Activated naive CD4-positive, alpha-beta T cell treated with anti-CD3 and anti-CD28 coated beads, Interleukin-2, amount 50 U/mL, for 16 hours (primary cell): ENCODE data around the gene MYO3A.

Experiments
- DNase-seq: peaks from one replicate; pipeline ENCODE4 v3.0.0-alpha.2; 2020

MYO3A gene

DNA sequence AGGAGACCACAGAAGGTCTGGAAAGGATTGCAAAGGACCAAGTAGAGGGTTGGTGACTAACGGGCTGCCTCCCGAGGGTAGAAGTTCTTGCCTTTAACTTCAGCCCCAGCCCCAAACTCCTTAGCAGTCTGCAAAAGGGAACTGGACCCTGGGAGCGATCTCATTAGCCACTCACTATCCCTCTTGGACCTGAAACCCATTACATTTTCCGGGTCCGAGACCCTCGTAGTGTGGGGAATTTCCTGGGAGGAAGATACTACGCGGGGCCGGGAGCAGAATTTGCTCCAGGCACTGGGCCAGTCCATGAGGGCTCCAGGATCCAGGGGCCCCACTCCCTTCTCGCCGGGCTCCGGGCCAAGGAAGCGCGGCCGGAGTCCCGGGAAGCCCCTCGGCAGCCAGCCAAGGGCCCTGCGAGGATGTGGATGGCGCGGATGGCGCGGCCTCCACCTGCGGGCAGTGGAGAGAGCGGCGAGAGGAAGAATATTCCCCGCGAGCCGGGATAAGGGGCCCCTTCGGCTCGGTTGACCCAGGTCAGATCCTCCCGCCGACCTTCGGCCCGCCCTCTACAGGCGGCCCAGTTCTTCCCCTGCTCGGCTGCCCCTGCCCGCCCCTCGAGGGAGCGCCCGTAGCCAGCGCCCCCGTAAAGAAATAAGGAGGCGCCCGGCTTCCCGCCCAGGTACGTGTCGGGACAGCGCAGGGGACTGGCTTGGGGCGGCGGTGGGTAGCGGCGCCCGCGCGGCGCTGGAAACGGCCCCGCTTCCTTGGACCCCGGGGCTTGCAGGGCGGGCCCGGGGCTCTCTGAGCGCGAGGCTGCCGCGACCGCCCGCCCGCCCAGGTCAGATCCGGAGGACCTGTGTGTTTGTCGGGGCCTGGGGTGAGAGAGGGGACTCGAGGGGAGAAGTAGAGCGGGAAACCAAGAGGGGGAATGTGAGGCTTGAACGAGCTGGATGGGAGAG is at the start of gene MYO3A:
Gene MYO3A, plus strand, starts transcription at position 577 of the 956 bp plus-strand sequence. CDS start 17,882 bp downstream, outside the sequence.
- DNase-seq: no peak

DNA sequence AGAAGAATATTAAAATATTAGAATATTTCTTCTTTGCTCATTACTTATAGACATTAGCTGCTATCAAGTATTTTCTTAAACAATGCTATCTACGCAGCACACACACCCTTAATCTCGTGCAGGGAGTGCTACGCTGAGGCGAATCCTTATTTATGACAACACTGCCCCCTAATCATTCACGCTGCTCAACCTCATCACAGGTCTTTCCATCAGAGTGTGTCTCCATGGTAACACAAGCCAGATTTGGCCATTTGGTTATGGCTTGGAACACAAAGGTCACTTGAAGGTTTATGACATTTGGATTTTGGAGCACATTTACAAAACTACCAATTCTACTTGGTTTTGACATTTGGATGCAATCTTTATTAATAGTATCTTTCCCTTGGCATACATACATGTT is 45.4 kb upstream of the MYO3A start:
- no peak for DNase-seq

DNA sequence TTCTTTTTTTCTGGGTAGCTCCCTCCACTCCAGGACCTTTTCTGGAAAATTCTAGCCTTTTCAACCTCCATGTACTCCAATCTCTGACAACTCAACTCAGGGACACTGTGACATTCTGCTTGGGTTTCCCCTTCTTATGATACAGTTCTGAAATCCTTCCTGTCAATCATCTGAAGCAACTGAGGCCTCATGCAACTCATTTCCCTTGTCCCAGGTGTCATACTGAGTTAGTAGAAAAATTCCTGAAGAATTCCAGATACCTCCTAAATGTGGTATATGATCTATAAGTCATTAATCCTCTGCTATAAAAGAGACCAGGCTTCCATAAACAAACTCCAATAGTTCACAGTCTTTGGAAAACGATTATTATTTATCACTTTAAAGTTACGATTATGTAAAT is 43.0 kb upstream of the MYO3A start:
- no peak for DNase-seq

- DNase-seq: no peak
Observed at GRCh38 chr10:25895856-25896255, 38.2 kb upstream of the MYO3A start.

- DNase-seq: no peak
Observed at GRCh38 chr10:25896421-25896820, 37.6 kb upstream of the MYO3A start.

GRCh38 chr10:25899304-25899703 is 34.7 kb upstream of the MYO3A start:
- no peak for DNase-seq

GRCh38 chr10:25901199-25901598 is 32.8 kb upstream of the MYO3A start:
- no peak for DNase-seq

GRCh38 chr10:25902002-25902401 is 32.0 kb upstream of the MYO3A start:
- no peak for DNase-seq

GRCh38 chr10:25907261-25907660 is 26.8 kb upstream of the MYO3A start:
- DNase-seq: no peak

DNA sequence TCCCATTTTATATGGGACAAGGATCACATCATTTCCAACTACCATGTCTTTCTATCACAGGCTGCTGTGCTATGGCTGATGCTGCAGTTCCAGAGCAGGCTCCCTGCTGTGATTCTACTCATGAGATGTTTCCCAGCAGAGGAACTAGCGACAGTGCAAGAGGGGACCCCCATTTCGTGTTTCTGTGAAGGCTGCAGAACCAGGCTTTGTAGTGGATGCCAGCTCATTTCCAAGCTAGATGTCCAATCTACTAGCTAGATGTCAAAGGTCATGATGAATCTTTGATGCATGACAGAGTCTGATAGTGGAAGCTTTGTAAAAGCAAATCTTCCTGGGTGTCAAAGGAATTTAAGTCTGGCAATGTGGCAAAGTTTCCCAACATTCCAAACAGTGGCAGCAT is 21.2 kb upstream of the MYO3A start:
- DNase-seq: no peak

GRCh38 chr10:25914776-25915175 is 19.3 kb upstream of the MYO3A start:
- DNase-seq: no peak

GRCh38 chr10:25934621-25935139 is 651 bp downstream of the MYO3A start:
- DNase-seq: peak; percentile 18

DNA sequence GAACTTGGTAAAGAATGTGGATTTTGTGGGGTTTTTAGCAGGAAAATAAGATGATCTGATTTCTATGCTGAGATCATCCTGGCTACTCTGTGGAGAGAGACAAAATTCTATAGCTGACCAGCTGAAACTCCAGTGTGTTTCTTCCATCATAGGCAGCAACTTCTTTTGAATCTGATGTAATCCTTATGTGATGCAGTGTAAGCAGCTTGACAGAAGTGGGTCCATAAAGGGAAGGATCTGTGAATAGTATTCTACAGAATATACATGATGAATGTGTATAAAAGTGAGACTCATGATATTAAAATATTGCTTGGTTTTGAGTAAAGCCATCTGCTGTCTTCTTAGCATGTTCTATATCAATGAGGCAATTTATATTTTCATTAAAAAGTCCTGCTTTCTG is 4.4 kb downstream of the MYO3A start:
- DNase-seq: no peak

GRCh38 chr10:25944771-25945170 is 10.7 kb downstream of the MYO3A start:
- no peak for DNase-seq

DNA sequence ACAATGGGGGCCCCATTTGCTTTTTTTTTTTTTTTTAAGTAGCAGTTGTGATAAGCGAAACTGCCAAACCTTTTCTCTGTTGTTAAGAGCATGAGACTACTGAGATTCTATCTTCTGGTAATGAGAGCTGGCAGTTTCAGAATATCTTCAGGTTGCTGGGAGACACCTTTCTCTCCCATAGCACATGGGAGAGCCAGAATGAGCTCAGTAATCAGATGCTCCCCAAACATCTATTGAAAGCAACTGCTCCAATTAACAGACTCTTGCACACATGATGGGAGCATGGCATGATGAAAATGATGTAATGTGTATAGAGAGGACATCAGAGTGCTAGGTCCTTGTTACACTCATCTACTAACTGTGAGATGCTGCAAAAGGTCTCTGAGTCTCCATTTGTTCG is 18.8 kb downstream of the MYO3A start:
- no peak for DNase-seq

GRCh38 chr10:25954851-25955250 is 20.8 kb downstream of the MYO3A start:
- DNase-seq: no peak

- no peak for DNase-seq
Observed at GRCh38 chr10:25959540-25960232, 25.7 kb downstream of the MYO3A start.

DNA sequence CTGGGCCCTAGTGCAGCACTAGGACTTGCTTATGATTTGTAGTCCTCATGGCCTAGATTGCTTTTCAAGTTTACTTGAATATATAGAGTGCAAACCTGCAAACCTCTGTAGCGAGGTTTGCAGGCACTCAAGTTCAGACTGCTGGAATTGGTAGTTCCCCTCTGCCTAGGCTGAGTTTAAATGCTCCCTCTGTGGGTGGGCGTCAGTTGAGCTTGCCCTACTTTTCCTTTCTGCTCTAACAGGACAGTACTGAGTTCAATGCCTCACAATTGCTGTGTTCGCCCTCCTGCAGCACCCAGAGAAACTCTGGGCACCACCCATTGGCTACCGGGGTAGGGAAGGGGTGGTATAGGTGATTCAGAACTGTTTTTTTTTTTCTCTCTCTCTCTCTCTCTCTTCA is 31.6 kb downstream of the MYO3A start:
- no peak for DNase-seq

DNA sequence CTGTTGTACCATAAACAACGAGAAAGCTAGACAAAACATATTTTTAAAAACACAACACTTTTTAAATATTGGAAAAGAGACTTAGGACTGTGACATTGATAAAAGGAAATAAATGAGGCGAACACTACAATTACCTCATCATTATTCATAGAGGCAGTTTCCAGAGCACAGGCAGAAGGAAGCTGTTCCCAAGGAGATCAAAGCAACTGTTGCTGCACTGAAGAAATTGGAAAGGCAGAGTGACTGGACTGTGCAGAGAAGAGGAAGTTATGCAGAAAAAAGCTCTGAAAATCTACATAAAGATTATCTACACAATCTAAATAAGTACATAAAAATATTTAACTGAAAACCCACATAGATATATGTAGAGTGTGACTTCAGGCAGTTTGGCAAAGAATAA is 32.8 kb downstream of the MYO3A start:
- DNase-seq: no peak

GRCh38 chr10:25972631-25973030 is 38.6 kb downstream of the MYO3A start:
- DNase-seq: no peak

- DNase-seq: no peak
Observed at GRCh38 chr10:25974897-25975459, 40.9 kb downstream of the MYO3A start.

- no peak for DNase-seq
Observed at GRCh38 chr10:25978771-25979170, 44.7 kb downstream of the MYO3A start.

- DNase-seq: no peak
Observed at GRCh38 chr10:25982107-25982506, 48.1 kb downstream of the MYO3A start.

DNA sequence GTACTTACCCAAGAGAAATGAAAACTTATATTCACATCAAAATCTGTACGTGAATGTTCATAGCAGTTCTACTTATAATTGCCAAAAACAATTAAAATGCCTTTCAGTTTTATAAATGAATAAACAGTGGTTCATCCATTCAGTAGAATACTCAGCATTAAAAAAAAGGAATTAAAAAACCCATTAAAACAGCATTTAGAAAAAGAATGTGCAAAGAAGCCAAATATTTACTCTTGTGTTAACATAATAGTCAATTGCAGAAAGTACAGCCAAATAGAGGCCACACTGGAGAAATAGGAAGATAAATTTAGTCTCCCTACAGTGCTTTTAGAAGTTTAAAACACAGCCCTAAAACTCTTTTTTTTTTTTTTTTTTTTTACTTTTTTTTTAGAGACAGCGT is 54.6 kb downstream of the MYO3A start:
- DNase-seq: no peak
